Mucosa of stomach (tissue), 1 donor: ENCODE measurements around the gene BGLAP.
A peak's percentile ranks its signal among the peaks of the same experiment; 100 is the strongest.

ENCODE experiments used
- H3K27me3 ChIP-seq: one replicate; pipeline ENCODE4 v1.7.0; 2013; ENCODE audit warnings: mild to moderate bottlenecking, low read length; ENCODE audit not compliant: control insufficient read depth, insufficient read depth
- H3K36me3 ChIP-seq: one replicate; pipeline ENCODE4 v1.7.0; 2013; ENCODE audit warnings: low read length; ENCODE audit not compliant: control insufficient read depth, insufficient read depth
- H3K4me1 ChIP-seq: one replicate; pipeline ENCODE4 v1.7.0; 2013; ENCODE audit warnings: mild to moderate bottlenecking, low read length; ENCODE audit not compliant: control insufficient read depth, insufficient read depth
- H3K4me3 ChIP-seq: one replicate; pipeline ENCODE4 v1.7.0; 2013; ENCODE audit warnings: low read length
- H3K9ac ChIP-seq: one replicate; pipeline ENCODE4 v1.7.0; 2013; ENCODE audit warnings: mild to moderate bottlenecking, low read length, moderate library complexity
- H3K9me3 ChIP-seq: one replicate; pipeline ENCODE4 v1.7.0; 2013; ENCODE audit warnings: mild to moderate bottlenecking, low read length, moderate library complexity; ENCODE audit not compliant: control insufficient read depth
- donor health status: Pancreatic carcinoma.

BGLAP gene

GRCh38 chr1:156262461-156263287 is 20.7 kb downstream of the BGLAP start:
- Histone ChIP-seq H3K27me3 (no peaks in the 10 kb centered on the region), H3K4me1 (no peaks in the 10 kb centered on the region), H3K36me3 (peaks cover 56% of the 10 kb centered on the region), H3K4me3 (no peak overlapping the region), H3K9me3 (no peaks in the 10 kb centered on the region), H3K9ac (no peak overlapping the region)

- peaks cover 62% of the 10 kb centered on the region for H3K36me3 ChIP-seq
- no peak overlapping the region for H3K9ac ChIP-seq
- H3K4me1 ChIP-seq, result no peaks in the 10 kb centered on the region
- no peak overlapping the region for H3K4me3 ChIP-seq
- no peaks in the 10 kb centered on the region for H3K27me3 ChIP-seq
- no peaks in the 10 kb centered on the region for H3K9me3 ChIP-seq
Measured at GRCh38 chr1:156263288-156263655, 21.3 kb downstream of the BGLAP start.

GRCh38 chr1:156266051-156266450 is 24.1 kb downstream of the BGLAP start:
- H3K9me3 ChIP-seq, result no peaks in the 10 kb centered on the region
- no peaks in the 10 kb centered on the region for H3K4me1 ChIP-seq
- H3K36me3 ChIP-seq, result peaks cover 38% of the 10 kb centered on the region
- no peaks in the 10 kb centered on the region for H3K27me3 ChIP-seq
- no peak overlapping the region for H3K9ac ChIP-seq
- no peak overlapping the region for H3K4me3 ChIP-seq

- H3K4me3 ChIP-seq, result no peak overlapping the region
- no peak overlapping the region for H3K9ac ChIP-seq
- H3K27me3 ChIP-seq, result no peaks in the 10 kb centered on the region
- H3K4me1 ChIP-seq, result no peaks in the 10 kb centered on the region
- no peaks in the 10 kb centered on the region for H3K9me3 ChIP-seq
- peaks cover 29% of the 10 kb centered on the region for H3K36me3 ChIP-seq
Measured at GRCh38 chr1:156268336-156268735, 26.4 kb downstream of the BGLAP start.

- Histone ChIP-seq H3K9me3 (no peaks in the 10 kb centered on the region), H3K27me3 (no peaks in the 10 kb centered on the region), H3K9ac (no peak overlapping the region), H3K4me1 (no peaks in the 10 kb centered on the region), H3K36me3 (peaks cover 29% of the 10 kb centered on the region), H3K4me3 (no peak overlapping the region)
Measured at GRCh38 chr1:156270314-156270713, 28.3 kb downstream of the BGLAP start.

GRCh38 chr1:156276532-156276931 is 34.5 kb downstream of the BGLAP start:
- no peaks in the 10 kb centered on the region for H3K27me3 ChIP-seq

GRCh38 chr1:156276966-156277381 is 35.0 kb downstream of the BGLAP start:
- H3K36me3 ChIP-seq, result peaks cover 18% of the 10 kb centered on the region
- H3K4me1 ChIP-seq, result peaks cover 11% of the 10 kb centered on the region
- H3K9ac ChIP-seq, result no peak overlapping the region
- H3K27me3 ChIP-seq, result no peaks in the 10 kb centered on the region
- H3K4me3 ChIP-seq, result no peak overlapping the region
- H3K9me3 ChIP-seq, result no peaks in the 10 kb centered on the region

More at GRCh38 chr1:156276532-156276931, 34.5 kb downstream of the BGLAP start:
- peaks cover 18% of the 10 kb centered on the region for H3K36me3 ChIP-seq
- no peak overlapping the region for H3K9ac ChIP-seq
- H3K4me1 ChIP-seq, result peaks cover 10% of the 10 kb centered on the region
- H3K9me3 ChIP-seq, result no peaks in the 10 kb centered on the region
- no peak overlapping the region for H3K4me3 ChIP-seq

GRCh38 chr1:156279837-156280236 is 37.9 kb downstream of the BGLAP start:
- H3K4me1 ChIP-seq, result peaks cover 26% of the 10 kb centered on the region
- no peak overlapping the region for H3K9ac ChIP-seq
- no peaks in the 10 kb centered on the region for H3K9me3 ChIP-seq
- peaks cover 9% of the 10 kb centered on the region for H3K36me3 ChIP-seq
- H3K27me3 ChIP-seq, result no peaks in the 10 kb centered on the region
- H3K4me3 ChIP-seq, result no peak overlapping the region

GRCh38 chr1:156281281-156281680 is 39.3 kb downstream of the BGLAP start:
- Histone ChIP-seq H3K27me3 (no peaks in the 10 kb centered on the region), H3K4me3 (peak overlapping the region; percentile 66), H3K36me3 (peaks cover 9% of the 10 kb centered on the region), H3K9me3 (no peaks in the 10 kb centered on the region), H3K4me1 (peaks cover 26% of the 10 kb centered on the region), H3K9ac (peak overlapping the region; percentile 90)

GRCh38 chr1:156281693-156282478 is 39.9 kb downstream of the BGLAP start:
- Histone ChIP-seq H3K27me3 (no peaks in the 10 kb centered on the region), H3K4me3 (peak overlapping the region; percentile 66), H3K4me1 (peaks cover 26% of the 10 kb centered on the region), H3K9ac (peak overlapping the region; percentile 90), H3K36me3 (peaks cover 6% of the 10 kb centered on the region), H3K9me3 (no peaks in the 10 kb centered on the region)

GRCh38 chr1:156282479-156283222 is 40.7 kb downstream of the BGLAP start, which contains the start of gene SMG5:
Gene SMG5 (minus strand): TSS chr1:156282825. CDS start chr1:156282680, 145 bp downstream.
- peaks cover 4% of the 10 kb centered on the region for H3K36me3 ChIP-seq
- peaks cover 26% of the 10 kb centered on the region for H3K4me1 ChIP-seq
- H3K9me3 ChIP-seq, result no peaks in the 10 kb centered on the region
- H3K27me3 ChIP-seq, result no peaks in the 10 kb centered on the region
- H3K9ac ChIP-seq, result peak within 1 kb of the TSS; percentile 90
- H3K4me3 ChIP-seq, result peak within 1 kb of the TSS; percentile 66
